Prostate gland (tissue), 2 donors: Measurements from ENCODE around the gene HMGA1. TPM values are rescaled to one million over a fixed set of nuclear protein-coding genes. Genes with fewer than 3 reads are reported as not detected.

Experiments used
- DNase-seq: peaks from one replicate; pipeline ENCODE4 v3.0.0-alpha.2; 2019; ENCODE audit warnings: low spot score
- H3K27ac ChIP-seq, 2 donors: fragments of 200-600 bp; sonication (generic); 2 replicates each; pipeline ENCODE4 v1.5.1; 2017 to 2019
- H3K27me3 ChIP-seq: fragments of 200-600 bp; sonication (generic); replicated peaks from 2 replicates; pipeline ENCODE4 v1.5.1; 2019; ENCODE audit not compliant: insufficient read depth
- H3K36me3 ChIP-seq, 2 donors: fragments of 200-600 bp; sonication (generic); 1 replicate in 1 of 2; 2 replicates in 1 of 2; pipeline versions ENCODE4 v1.5.1 to v1.8.1; 2017 to 2019
- H3K4me1 ChIP-seq: fragments of 200-600 bp; sonication (generic); replicated peaks from 2 replicates; pipeline ENCODE4 v1.5.1; 2019
- H3K4me3 ChIP-seq, 2 donors: fragments of 200-600 bp; sonication (generic); 2 replicates each; pipeline ENCODE4 v1.5.1; 2017 to 2019
- H3K9me3 ChIP-seq: fragments of 200-600 bp; sonication (generic); 2 replicates; pipeline ENCODE4 v1.5.1; 2017
- CTCF ChIP-seq, 4 experiments: fragments of 200-600 bp in 2 of 4; fragments of 450-650 bp in 2 of 4; sonication (generic) in 2 of 4; IDR thresholded peaks; 1 replicate in 3 of 4; 2 replicates in 1 of 4; pipeline ENCODE4 v1.5.1; 2016 to 2019; ENCODE audit warnings: antibody characterized with exemption in 4 of 4, mild to moderate bottlenecking in 2 of 4, moderate library complexity in 2 of 4
- POLR2A ChIP-seq: fragments of 450-650 bp; IDR thresholded peaks from one replicate; pipeline ENCODE4 v1.6.1; 2016; ENCODE audit warnings: antibody characterized with exemption, mild to moderate bottlenecking
- POLR2AphosphoS5 ChIP-seq: sonication (generic); formaldehyde crosslinking; IDR thresholded peaks from one replicate; pipeline ENCODE4 v1.6.1; 2017; ENCODE audit warnings: antibody characterized with exemption
- WGBS: methylation state at CpG from one replicate; pipeline ENCODE4 v1.1.5; 2018; 5-methylcytosine and 5-hydroxymethylcytosine counted together
- intact Hi-C: fragments of 100-400 bp; cut with DNase I; formaldehyde crosslinking; loops from one replicate; pipeline ENCODE4 v1.14.2; 2022
- total RNA-seq, 2 donors: library from RNA; depleted of rRNA; stranded (reverse); fragments of >200 nt; gene quantifications; one replicate each; pipeline ENCODE4 v1.1.0, GENCODE V29; 2016

Gene HMGA1
- total RNA-seq, 2 donors from 2014 or later, result 29.4 to 139 TPM

- intact Hi-C loops, result no loop called here
- TF ChIP-seq POLR2AphosphoS5, result no peak
- TF ChIP-seq CTCF (IDR thresholded peaks at IDR 0.05), result no peak
- TF ChIP-seq POLR2A, result no peak
- Histone ChIP-seq H3K9me3 (no peaks in the 10 kb centered on the region), H3K27me3 (no peaks in the 10 kb centered on the region), H3K27ac (no peak overlapping the region), H3K4me1 (no peaks in the 10 kb centered on the region), H3K4me3 (no peak overlapping the region), H3K36me3 (peaks cover 0 to 7% of the 10 kb centered on the region in 2 donors)
- no peak for DNase-seq
- WGBS, result 82% methylated on average over 3 of the region's 3 CpGs
Measured at GRCh38 chr6:34239500-34239825, 2.8 kb downstream of the HMGA1 start.

GRCh38 chr6:34239893-34240292 is 3.2 kb downstream of the HMGA1 start:
- TF ChIP-seq CTCF (IDR thresholded peaks at IDR 0.05) (no peak), POLR2AphosphoS5 (no peak), POLR2A (no peak)
- intact Hi-C loops, result no loop called here
- no peak overlapping the region for H3K27ac ChIP-seq
- no peaks in the 10 kb centered on the region for H3K27me3 ChIP-seq
- H3K4me3 ChIP-seq, result no peak overlapping the region
- DNase-seq, result no peak
- no peaks in the 10 kb centered on the region for H3K9me3 ChIP-seq
- no peaks in the 10 kb centered on the region for H3K4me1 ChIP-seq
- 95% methylated on average over 2 of the region's 2 CpGs for WGBS
- H3K36me3 ChIP-seq, result peaks cover 0 to 7% of the 10 kb centered on the region in 2 donors

DNA sequence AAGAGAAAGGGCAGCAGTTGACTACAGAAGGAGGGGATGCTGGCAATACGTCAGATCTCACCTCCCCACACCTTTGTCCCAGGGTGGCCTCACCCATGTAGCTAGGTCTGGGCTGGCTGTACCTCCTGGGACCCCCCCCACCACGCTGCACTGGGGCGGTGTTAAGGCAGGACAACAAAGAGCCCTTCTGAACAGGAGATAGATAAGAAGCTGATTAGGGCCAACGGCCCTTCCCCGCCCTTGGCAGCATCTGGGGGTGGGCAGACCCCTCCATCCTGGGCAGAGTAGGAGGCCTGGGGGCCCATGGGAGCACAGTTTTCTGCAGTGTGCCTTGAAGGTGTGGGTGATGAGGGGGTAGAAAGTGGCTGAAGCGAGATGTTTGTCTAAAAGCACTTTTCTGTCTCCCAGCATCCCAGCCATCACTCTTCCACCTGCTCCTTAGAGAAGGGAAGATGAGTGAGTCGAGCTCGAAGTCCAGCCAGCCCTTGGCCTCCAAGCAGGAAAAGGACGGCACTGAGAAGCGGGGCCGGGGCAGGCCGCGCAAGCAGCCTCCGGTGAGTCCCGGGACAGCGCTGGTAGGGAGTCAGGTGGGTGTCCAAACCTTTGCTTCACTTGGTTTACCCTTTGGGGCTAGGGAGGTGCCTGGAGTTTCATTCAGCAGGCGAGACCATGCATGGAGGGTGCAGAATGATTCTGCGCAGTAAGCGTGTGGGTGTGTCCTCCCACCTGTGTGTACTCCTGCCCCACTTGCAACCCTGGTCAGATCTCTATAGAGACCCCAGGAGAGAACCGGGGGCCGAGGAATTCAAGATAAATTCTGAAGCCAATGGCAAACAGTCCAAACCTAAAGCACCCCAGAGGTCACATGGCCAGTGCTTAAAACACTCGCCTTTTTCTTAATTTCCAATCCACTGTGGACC is 3.9 kb downstream of the HMGA1 start:
- Histone ChIP-seq H3K4me3 (no peak overlapping the region), H3K27me3 (no peaks in the 10 kb centered on the region), H3K9me3 (no peaks in the 10 kb centered on the region), H3K36me3 (peaks cover 0 to 7% of the 10 kb centered on the region in 2 donors), H3K27ac (no peak overlapping the region), H3K4me1 (no peaks in the 10 kb centered on the region)
- DNase-seq, result no peak
- intact Hi-C loops, result no loop called here
- no peak for TF ChIP-seq POLR2AphosphoS5
- no peak for TF ChIP-seq POLR2A
- no peak for TF ChIP-seq CTCF (IDR thresholded peaks at IDR 0.05)
- WGBS, result 86% methylated on average over 22 of the region's 22 CpGs

DNA sequence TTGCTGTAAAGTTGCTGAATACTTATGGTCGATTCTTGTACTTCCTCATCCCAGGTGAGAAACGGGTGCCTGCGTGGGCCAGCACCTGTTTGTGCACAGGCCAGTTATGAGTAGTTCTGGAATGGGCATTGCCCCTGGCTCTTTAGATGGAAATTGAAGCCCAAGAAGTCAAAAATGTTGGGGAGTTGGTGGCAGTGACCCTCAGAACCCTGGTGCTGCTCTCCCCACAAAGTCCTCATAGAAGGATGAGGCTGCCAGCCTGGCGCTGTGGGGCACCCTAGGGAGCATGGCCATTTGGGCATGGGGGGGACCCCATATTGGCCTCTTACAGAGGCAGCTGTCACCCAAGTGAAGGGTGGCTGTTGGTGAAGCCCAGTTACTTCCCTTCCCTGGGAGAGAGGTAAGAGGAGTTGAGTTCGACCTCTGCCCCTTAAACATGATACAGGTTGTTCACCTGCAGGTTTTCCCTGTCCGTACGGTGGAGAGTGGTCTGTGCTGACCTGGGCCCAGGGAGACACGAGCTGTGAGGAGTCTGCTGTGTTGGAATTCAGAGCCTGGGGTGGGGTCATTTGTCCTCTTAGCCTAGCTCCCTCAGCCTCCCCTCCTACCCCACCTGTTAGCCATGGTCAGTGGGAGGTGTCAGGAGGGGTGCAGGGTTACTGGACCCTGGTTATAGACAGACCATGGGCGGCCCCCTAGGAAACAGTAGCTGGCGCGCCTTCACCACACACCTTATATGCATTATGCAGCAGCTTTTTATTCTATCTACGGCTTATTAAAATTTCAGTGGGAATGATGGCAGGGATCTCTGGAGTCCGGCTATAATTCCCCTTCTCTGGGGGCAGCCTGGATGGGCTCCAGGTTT is 4.9 kb downstream of the HMGA1 start:
- DNase-seq, result no peak
- H3K36me3 ChIP-seq, result peaks cover 0 to 7% of the 10 kb centered on the region in 2 donors
- WGBS, result 91% methylated on average over 13 of the region's 13 CpGs
- intact Hi-C loops, result no loop called here
- TF ChIP-seq POLR2A (no peak), CTCF (IDR thresholded peaks at IDR 0.05) (no peak), POLR2AphosphoS5 (no peak)
- H3K4me3 ChIP-seq, result no peak overlapping the region
- no peaks in the 10 kb centered on the region for H3K9me3 ChIP-seq
- H3K27me3 ChIP-seq, result no peaks in the 10 kb centered on the region
- no peaks in the 10 kb centered on the region for H3K4me1 ChIP-seq
- H3K27ac ChIP-seq, result no peak overlapping the region
